GM23338 (cell line): ENCODE results near the gene ARHGEF17. TPM values are rescaled to one million over a fixed set of nuclear protein-coding genes. Genes with fewer than 3 reads are reported as not detected.
A peak's percentile ranks its signal among the peaks of the same experiment; 100 is the strongest.

Experiments
- ATAC-seq: fragments of 200-7000 bp; cut with Tn5 transposase; 3 replicates; pipeline ENCODE4 v1.9.1; 2020
- DNase-seq: peaks from one replicate; pipeline ENCODE4 v3.0.0-alpha.2; 2015; ENCODE audit warnings: low spot score
- H2AFZ ChIP-seq: fragments of 200-600 bp; sonication (generic); 2 replicates; pipeline ENCODE4 v1.8.0; 2016; ENCODE audit warnings: antibody characterized with exemption, mild to moderate bottlenecking, moderate library complexity
- H3F3A ChIP-seq: fragments of 200-600 bp; sonication (generic); replicated peaks from 2 replicates; pipeline ENCODE4 v1.8.0; 2017; ENCODE audit warnings: antibody characterized with exemption, mixed run types, low read depth
- H3K27ac ChIP-seq: fragments of 200-600 bp; sonication (generic); 2 replicates; pipeline ENCODE4 v1.6.1; 2016; ENCODE audit warnings: low read depth
- H3K27me3 ChIP-seq: fragments of 200-600 bp; sonication (generic); 2 replicates; pipeline ENCODE4 v1.8.0; 2016; ENCODE audit warnings: mild to moderate bottlenecking, mixed run types, moderate library complexity; ENCODE audit not compliant: insufficient read depth
- H3K36me3 ChIP-seq: fragments of 200-600 bp; sonication (generic); 2 replicates; pipeline ENCODE4 v1.8.0; 2016; ENCODE audit warnings: mild to moderate bottlenecking; ENCODE audit not compliant: insufficient read depth
- H3K4me1 ChIP-seq: fragments of 200-600 bp; sonication (generic); 2 replicates; pipeline ENCODE4 v1.8.0; 2016; ENCODE audit warnings: mild to moderate bottlenecking, moderate library complexity; ENCODE audit not compliant: insufficient read depth
- H3K4me2 ChIP-seq: fragments of 200-600 bp; sonication (generic); 2 replicates; pipeline ENCODE4 v1.7.1; 2017; ENCODE audit warnings: mixed run types
- H3K4me3 ChIP-seq: fragments of 200-600 bp; sonication (generic); 2 replicates; pipeline ENCODE4 v1.6.1; 2016; ENCODE audit warnings: mixed run types
- H3K79me2 ChIP-seq: fragments of 200-600 bp; sonication (generic); replicated peaks from 2 replicates; pipeline ENCODE4 v1.8.0; 2017; ENCODE audit warnings: mild to moderate bottlenecking; ENCODE audit not compliant: insufficient read depth
- H3K9me2 ChIP-seq: fragments of 200-600 bp; sonication (generic); 2 replicates; pipeline ENCODE4 v1.8.0; 2017; ENCODE audit not compliant: insufficient read depth
- H4K20me1 ChIP-seq: fragments of 200-600 bp; sonication (generic); replicated peaks from 2 replicates; pipeline ENCODE4 v1.8.0; 2017; ENCODE audit warnings: mild to moderate bottlenecking; ENCODE audit not compliant: insufficient read depth
- H3K27ac Mint-ChIP-seq: 2 replicates; pipeline ENCODE4 v1.8.0; 2020; ENCODE audit warnings: inconsistent platforms, mild to moderate bottlenecking, moderate library complexity, mixed read lengths
- H3K27me3 Mint-ChIP-seq: 3 replicates; pipeline ENCODE4 v1.8.0; 2022; ENCODE audit warnings: low read depth, mild to moderate bottlenecking, moderate library complexity, mixed read lengths, inconsistent platforms; ENCODE audit not compliant: insufficient read depth, poor library complexity
- H3K36me3 Mint-ChIP-seq: 3 replicates; pipeline ENCODE4 v1.8.0; 2021; ENCODE audit warnings: low read depth, mild to moderate bottlenecking, inconsistent platforms, moderate library complexity, mixed read lengths
- H3K4me1 Mint-ChIP-seq: 3 replicates; pipeline ENCODE4 v1.8.0; 2020; ENCODE audit warnings: mild to moderate bottlenecking, inconsistent platforms, mixed read lengths
- H3K4me3 Mint-ChIP-seq: 3 replicates; pipeline ENCODE4 v1.8.0; 2021; ENCODE audit warnings: moderate library complexity, mild to moderate bottlenecking, inconsistent platforms, mixed read lengths
- H3K9me3 Mint-ChIP-seq: 3 replicates; pipeline ENCODE4 v1.8.0; 2020; ENCODE audit warnings: moderate library complexity, mild to moderate bottlenecking, inconsistent platforms, mixed read lengths
- CREB1 ChIP-seq: fragments of 250-450 bp; sonication (Bioruptor Pico); IDR thresholded peaks from 2 replicates; pipeline ENCODE4 v1.5.0; 2020; ENCODE audit warnings: low read depth, mild to moderate bottlenecking, moderate library complexity
- EZH2 ChIP-seq: fragments of 200-600 bp; sonication (generic); IDR thresholded peaks from one replicate; pipeline ENCODE4 v1.8.0; 2017; ENCODE audit warnings: antibody characterized with exemption, mild to moderate bottlenecking, low read depth; ENCODE audit not compliant: unreplicated experiment
- EZH2phosphoT487 ChIP-seq: fragments of 200-600 bp; sonication (generic); IDR thresholded peaks from one replicate; pipeline ENCODE4 v1.8.1; 2018; ENCODE audit warnings: antibody characterized with exemption; ENCODE audit not compliant: unreplicated experiment
- JUNB ChIP-seq: IDR thresholded peaks from one replicate; pipeline ENCODE4 v1.6.1; 2016; ENCODE audit warnings: antibody characterized with exemption; ENCODE audit not compliant: unreplicated experiment
- NANOG ChIP-seq: IDR thresholded peaks from 2 replicates; pipeline ENCODE4 v1.6.1; 2016; ENCODE audit warnings: antibody characterized with exemption, borderline replicate concordance
- POLR2AphosphoS5 ChIP-seq: IDR thresholded peaks from 2 replicates; pipeline ENCODE4 v1.6.1; 2016; ENCODE audit warnings: antibody characterized with exemption, low read depth
- STAT1 ChIP-seq: IDR thresholded peaks from one replicate; pipeline ENCODE4 v1.6.1; 2016; ENCODE audit warnings: antibody characterized with exemption; ENCODE audit not compliant: unreplicated experiment
- ZNF114 ChIP-seq: fragments of 250-450 bp; sonication (Bioruptor Pico); IDR thresholded peaks from 2 replicates; pipeline ENCODE4 v1.5.0; 2020; ENCODE audit warnings: mild to moderate bottlenecking, moderate library complexity
- polyA plus RNA-seq: library from polyadenylated mRNA; unstranded; fragments of >200 nt; fragmentation: Nextera tagmentation; extraction: Ambion mirVana; gene quantifications from 2 replicates; pipeline ENCODE4 v1.2.1, GENCODE V29; 2016
- total RNA-seq: library from RNA; depleted of rRNA; stranded (reverse); fragments of >200 nt; shearing (Covaris generic); gene quantifications from 2 replicates; pipeline ENCODE4 v1.2.3, GENCODE V29; 2014
- TF ChIP-seq, protein P1 (sequence below), 2 experiments: fragments of 200-600 bp in 1 of 2; sonication (generic) in 1 of 2; conservative IDR thresholded peaks; 2 replicates each; pipeline versions ENCODE4 v1.5.1 to v1.6.1; 2016 to 2017; ENCODE audit warnings: antibody characterized with exemption in 2 of 2, low read depth in 2 of 2, mild to moderate bottlenecking in 2 of 2, moderate library complexity in 1 of 2
- TF ChIP-seq, protein P2 (sequence below): IDR thresholded peaks from one replicate; pipeline ENCODE4 v1.6.1; 2018; ENCODE audit warnings: antibody characterized with exemption; ENCODE audit not compliant: unreplicated experiment
- TF ChIP-seq, protein P3 (sequence below): IDR thresholded peaks from 2 replicates; pipeline ENCODE4 v1.6.1; 2016; ENCODE audit warnings: antibody characterized with exemption

Gene ARHGEF17
- total and polyA plus RNA-seq, 2 experiments from 2014 or later = 2.9 to 15.0 TPM

DNA sequence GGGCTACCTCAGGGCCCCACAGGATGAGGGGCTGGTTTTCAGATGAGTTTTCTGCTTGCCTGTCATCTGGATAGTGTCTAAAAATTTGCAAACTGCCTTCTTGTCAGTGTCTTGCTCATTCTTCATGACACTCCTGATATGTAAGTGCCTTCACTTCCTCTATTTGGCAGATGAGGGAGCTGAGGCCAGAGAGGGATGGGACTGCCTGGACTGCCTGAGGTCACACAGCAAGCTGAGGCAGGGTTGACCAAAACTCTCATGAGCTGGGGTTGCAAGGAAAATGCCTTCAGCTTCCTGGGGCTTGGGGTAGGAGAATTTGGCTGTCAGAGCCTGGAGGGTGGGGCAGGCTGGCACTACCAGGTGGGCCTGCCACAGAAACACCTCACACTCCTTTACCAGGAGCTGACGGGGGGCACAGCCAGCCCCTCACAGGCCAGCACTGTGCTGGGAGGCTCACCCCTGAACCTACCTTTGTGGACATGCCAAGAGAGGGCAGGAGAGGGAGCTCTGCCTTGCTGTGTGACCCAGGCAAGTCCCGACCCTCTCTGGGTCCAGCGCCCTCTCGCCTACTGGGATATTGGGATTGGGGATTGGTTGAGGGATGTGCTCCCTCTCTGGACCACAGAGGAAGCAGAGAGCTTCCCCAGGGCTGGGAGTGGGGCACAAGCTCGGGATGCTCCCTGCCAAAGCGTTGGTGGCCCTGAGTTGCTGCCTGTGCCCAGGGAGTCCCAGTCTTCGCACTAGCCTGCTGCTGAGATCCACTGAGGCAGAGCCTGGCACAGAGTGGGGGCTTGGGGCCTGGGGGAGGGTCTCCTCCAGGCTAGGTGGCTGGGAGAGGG lies 37.8 kb upstream of the ARHGEF17 start:
- TF ChIP-seq CREB1 (CRISPR knock-in tag) (no peak), STAT1 (no peak), POLR2AphosphoS5 (no peak)
- TF ChIP-seq, protein P1, sequence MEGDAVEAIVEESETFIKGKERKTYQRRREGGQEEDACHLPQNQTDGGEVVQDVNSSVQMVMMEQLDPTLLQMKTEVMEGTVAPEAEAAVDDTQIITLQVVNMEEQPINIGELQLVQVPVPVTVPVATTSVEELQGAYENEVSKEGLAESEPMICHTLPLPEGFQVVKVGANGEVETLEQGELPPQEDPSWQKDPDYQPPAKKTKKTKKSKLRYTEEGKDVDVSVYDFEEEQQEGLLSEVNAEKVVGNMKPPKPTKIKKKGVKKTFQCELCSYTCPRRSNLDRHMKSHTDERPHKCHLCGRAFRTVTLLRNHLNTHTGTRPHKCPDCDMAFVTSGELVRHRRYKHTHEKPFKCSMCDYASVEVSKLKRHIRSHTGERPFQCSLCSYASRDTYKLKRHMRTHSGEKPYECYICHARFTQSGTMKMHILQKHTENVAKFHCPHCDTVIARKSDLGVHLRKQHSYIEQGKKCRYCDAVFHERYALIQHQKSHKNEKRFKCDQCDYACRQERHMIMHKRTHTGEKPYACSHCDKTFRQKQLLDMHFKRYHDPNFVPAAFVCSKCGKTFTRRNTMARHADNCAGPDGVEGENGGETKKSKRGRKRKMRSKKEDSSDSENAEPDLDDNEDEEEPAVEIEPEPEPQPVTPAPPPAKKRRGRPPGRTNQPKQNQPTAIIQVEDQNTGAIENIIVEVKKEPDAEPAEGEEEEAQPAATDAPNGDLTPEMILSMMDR (conservative IDR thresholded peaks at IDR 0.05; ENCODE audit: low read depth in 2 of 2) = 0 out of 4 replicates have a peak, but pooled peaks of 1 of the 2 experiments have one; percentile 13
- H3K4me3 ChIP-seq = no peak overlapping the region
- H3F3A ChIP-seq = no peaks in the 10 kb centered on the region
- H3K4me2 ChIP-seq = peak overlapping the region; percentile 27; the same call in 1 of the 2 replicates
- H3K9me3 Mint-ChIP-seq = no peaks in the 10 kb centered on the region
- H4K20me1 ChIP-seq = no peaks in the 10 kb centered on the region
- no peak overlapping the region for H3K27ac ChIP-seq
- H3K27me3 Mint-ChIP-seq = peaks cover 20% of the 10 kb centered on the region
- H3K27me3 ChIP-seq = peaks cover 9% of the 10 kb centered on the region
- H3K4me3 Mint-ChIP-seq = peak overlapping the region; percentile 33; the same call in 1 of the 3 replicates
- no peak overlapping the region; the same call in 1 of the 2 replicates for H3K27ac Mint-ChIP-seq
- no peaks in the 10 kb centered on the region for H3K36me3 ChIP-seq
- DNase-seq (no peak), ATAC-seq (peak; percentile 17; the same call in 2 of the 3 replicates)
- peaks cover 3% of the 10 kb centered on the region; the same call in 1 of the 2 replicates for H3K4me1 ChIP-seq
- no peak overlapping the region for H2AFZ ChIP-seq
- no peaks in the 10 kb centered on the region for H3K36me3 Mint-ChIP-seq
- H3K4me1 Mint-ChIP-seq = peaks cover 46% of the 10 kb centered on the region
- H3K9me2 ChIP-seq = no peaks in the 10 kb centered on the region
- H3K79me2 ChIP-seq = no peaks in the 10 kb centered on the region

DNA sequence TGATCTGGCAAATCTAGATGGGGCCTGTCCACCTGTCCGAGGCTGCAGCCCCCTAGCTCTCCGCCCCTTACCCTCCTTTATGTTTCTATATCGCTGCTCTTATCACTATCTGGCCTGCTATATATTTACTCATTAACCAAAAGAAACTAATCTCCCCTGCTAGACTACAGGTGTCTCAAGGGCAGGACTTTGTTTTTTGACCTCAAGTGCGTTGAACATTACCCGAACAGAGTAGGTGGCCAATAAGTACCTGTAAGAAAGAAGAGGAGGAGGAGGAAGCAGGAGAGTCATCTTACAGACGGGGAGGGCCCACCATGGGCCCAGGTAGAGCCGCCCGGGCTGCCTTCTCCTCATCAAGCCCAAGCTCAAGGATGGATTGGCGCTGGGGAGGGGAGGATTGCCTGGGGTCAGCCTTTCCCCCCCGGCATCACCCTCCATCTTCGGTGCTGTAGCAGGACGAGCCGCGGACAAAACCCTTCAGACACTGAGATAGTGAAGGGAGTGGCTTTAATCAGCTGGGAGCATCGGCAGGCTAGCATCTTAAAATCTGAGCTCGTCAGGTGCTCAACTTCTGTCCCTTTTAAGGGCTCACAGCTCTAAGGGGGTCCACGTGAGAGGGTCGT lies 37.1 kb upstream of the ARHGEF17 start:
- H3F3A ChIP-seq = no peaks in the 10 kb centered on the region
- H3K27ac ChIP-seq = no peak overlapping the region
- Mint-ChIP-seq H3K36me3 (no peaks in the 10 kb centered on the region), H3K4me1 (peaks cover 46% of the 10 kb centered on the region), H3K9me3 (no peaks in the 10 kb centered on the region), H3K27ac (peak overlapping the region; percentile 65; the same call in 1 of the 2 replicates), H3K4me3 (no peak overlapping the region; the same call in 2 of the 3 replicates), H3K27me3 (peaks cover 20% of the 10 kb centered on the region)
- DNase-seq (no peak), ATAC-seq (no peak)
- H3K36me3 ChIP-seq = no peaks in the 10 kb centered on the region
- H3K79me2 ChIP-seq = no peaks in the 10 kb centered on the region
- H3K9me2 ChIP-seq = no peaks in the 10 kb centered on the region
- no peak overlapping the region for H3K4me2 ChIP-seq
- peaks cover 3% of the 10 kb centered on the region; the same call in 1 of the 2 replicates for H3K4me1 ChIP-seq
- H3K27me3 ChIP-seq = peaks cover 3% of the 10 kb centered on the region
- no peak overlapping the region for H3K4me3 ChIP-seq
- H4K20me1 ChIP-seq = no peaks in the 10 kb centered on the region
- H2AFZ ChIP-seq = no peak overlapping the region; the same call in 1 of the 2 replicates
- TF ChIP-seq NANOG (no peak), POLR2AphosphoS5 (no peak), JUNB (no peak), STAT1 (no peak), EZH2phosphoT487 (no peak), EZH2 (no peak), ZNF114 (CRISPR knock-in tag) (no peak), CREB1 (CRISPR knock-in tag) (no peak)
- TF ChIP-seq, protein P2, sequence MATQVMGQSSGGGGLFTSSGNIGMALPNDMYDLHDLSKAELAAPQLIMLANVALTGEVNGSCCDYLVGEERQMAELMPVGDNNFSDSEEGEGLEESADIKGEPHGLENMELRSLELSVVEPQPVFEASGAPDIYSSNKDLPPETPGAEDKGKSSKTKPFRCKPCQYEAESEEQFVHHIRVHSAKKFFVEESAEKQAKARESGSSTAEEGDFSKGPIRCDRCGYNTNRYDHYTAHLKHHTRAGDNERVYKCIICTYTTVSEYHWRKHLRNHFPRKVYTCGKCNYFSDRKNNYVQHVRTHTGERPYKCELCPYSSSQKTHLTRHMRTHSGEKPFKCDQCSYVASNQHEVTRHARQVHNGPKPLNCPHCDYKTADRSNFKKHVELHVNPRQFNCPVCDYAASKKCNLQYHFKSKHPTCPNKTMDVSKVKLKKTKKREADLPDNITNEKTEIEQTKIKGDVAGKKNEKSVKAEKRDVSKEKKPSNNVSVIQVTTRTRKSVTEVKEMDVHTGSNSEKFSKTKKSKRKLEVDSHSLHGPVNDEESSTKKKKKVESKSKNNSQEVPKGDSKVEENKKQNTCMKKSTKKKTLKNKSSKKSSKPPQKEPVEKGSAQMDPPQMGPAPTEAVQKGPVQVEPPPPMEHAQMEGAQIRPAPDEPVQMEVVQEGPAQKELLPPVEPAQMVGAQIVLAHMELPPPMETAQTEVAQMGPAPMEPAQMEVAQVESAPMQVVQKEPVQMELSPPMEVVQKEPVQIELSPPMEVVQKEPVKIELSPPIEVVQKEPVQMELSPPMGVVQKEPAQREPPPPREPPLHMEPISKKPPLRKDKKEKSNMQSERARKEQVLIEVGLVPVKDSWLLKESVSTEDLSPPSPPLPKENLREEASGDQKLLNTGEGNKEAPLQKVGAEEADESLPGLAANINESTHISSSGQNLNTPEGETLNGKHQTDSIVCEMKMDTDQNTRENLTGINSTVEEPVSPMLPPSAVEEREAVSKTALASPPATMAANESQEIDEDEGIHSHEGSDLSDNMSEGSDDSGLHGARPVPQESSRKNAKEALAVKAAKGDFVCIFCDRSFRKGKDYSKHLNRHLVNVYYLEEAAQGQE = no peak
- TF ChIP-seq, protein P3, sequence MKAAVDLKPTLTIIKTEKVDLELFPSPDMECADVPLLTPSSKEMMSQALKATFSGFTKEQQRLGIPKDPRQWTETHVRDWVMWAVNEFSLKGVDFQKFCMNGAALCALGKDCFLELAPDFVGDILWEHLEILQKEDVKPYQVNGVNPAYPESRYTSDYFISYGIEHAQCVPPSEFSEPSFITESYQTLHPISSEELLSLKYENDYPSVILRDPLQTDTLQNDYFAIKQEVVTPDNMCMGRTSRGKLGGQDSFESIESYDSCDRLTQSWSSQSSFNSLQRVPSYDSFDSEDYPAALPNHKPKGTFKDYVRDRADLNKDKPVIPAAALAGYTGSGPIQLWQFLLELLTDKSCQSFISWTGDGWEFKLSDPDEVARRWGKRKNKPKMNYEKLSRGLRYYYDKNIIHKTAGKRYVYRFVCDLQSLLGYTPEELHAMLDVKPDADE = no peak
- TF ChIP-seq, protein P1 (conservative IDR thresholded peaks at IDR 0.05; ENCODE audit: low read depth in 2 of 2) = no peak
